Activated CD8-positive, alpha-beta T cell treated with anti-CD3 and anti-CD28 coated beads for 36 hours (primary cell): ENCODE results near the gene MRM2. TPM values are rescaled to one million over a fixed set of nuclear protein-coding genes. Genes with fewer than 3 reads are reported as not detected.

ENCODE experiments used
- ATAC-seq: fragments of 200-7000 bp; cut with Tn5 transposase; one replicate; pipeline ENCODE4 v1.10.0; 2021; ENCODE audit warnings: mild to moderate bottlenecking, moderate library complexity
- CTCF ChIA-PET: fragments of 350-600 bp; sonication (Branson Sonifier 250); formaldehyde crosslinking; loops from one replicate; lab custom pipeline; 2021; ENCODE audit warnings: antibody characterized with exemption; lab: Charles Lee
- POLR2A ChIA-PET: fragments of 350-600 bp; sonication (Branson Sonifier 250); formaldehyde crosslinking; loops from one replicate; lab custom pipeline; 2021; ENCODE audit warnings: antibody characterized with exemption; lab: Charles Lee
- DNase-seq: peaks from one replicate; pipeline ENCODE4 v3.0.0-alpha.2; 2020
- H3K27ac Mint-ChIP-seq: one replicate; pipeline ENCODE4 v1.8.0; 2021; ENCODE audit warnings: mild to moderate bottlenecking, mixed read lengths
- H3K27me3 Mint-ChIP-seq: one replicate; pipeline ENCODE4 v1.8.0; 2021; ENCODE audit warnings: mixed read lengths
- H3K36me3 Mint-ChIP-seq: one replicate; pipeline ENCODE4 v1.8.0; 2021; ENCODE audit warnings: low read depth, mixed read lengths
- H3K4me1 Mint-ChIP-seq: one replicate; pipeline ENCODE4 v1.8.0; 2021; ENCODE audit warnings: low read depth, mixed read lengths
- H3K4me3 Mint-ChIP-seq: one replicate; pipeline ENCODE4 v1.8.0; 2021; ENCODE audit warnings: mild to moderate bottlenecking, moderate library complexity, mixed read lengths
- H3K9me3 Mint-ChIP-seq: one replicate; pipeline ENCODE4 v1.8.0; 2021; ENCODE audit warnings: mixed read lengths
- intact Hi-C: fragments of 100-400 bp; cut with micrococcal nuclease; formaldehyde crosslinking; loops from one replicate; pipeline ENCODE4 v1.10.0; 2022
- total RNA-seq, 2 experiments: library from RNA; stranded (reverse); gene quantifications; one replicate each; pipeline ENCODE4 v1.2.3, GENCODE V29; 2021
- TF ChIP-seq, protein P1 (sequence below): fragments of 200-600 bp; IDR thresholded peaks from one replicate; pipeline ENCODE4 v1.8.0; 2022; ENCODE audit warnings: antibody characterized with exemption, mild to moderate bottlenecking

Gene MRM2
- total RNA-seq: 10 to 100 TPM; 30.3 to 31.9 TPM

DNA sequence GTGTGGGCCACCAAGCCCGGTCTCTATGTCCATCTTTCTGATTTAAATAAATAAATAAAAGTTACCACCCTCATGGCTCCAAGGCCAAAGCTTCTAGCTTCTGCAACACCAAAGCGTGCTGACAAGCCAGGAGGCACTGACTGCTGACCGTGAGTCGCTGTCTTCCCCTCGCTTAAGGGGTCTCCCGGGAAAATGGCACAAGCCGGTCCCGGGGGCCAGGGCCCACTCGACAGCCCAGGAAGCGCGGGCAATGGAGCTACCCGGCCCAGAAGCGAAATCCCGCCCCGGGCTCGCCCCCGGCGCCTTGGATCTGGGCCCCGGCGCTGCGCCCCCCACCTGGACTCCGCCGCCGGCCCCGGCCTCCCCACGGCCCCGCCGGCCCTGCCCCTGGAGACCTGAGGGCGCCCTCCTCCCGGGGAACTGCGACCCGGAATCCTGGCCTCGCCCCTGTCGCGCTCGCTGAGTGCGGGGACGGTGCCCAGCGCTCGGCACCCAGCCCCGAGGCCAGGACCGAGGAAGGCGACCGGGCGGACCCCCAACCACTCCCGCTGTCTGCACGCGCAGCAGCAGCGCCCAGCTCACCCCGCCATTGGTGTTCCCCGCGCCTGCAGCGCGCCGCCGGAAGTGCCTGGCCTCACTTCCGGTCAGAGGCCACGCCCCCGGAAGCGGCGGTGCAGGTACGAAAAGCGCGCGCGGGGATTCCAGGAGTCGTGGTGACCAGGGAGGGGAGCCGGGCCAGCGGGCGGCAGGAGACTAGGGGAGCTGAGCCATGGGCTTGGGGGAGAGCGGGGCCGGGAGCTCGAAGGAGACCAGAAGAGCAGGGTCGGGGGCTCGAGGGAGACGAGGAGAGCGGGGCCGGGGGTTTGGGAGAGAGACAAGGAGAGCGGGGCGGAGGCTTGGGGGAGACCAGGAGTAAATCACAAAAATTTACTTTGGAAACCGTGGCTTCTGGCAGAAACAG lies at the start of gene MRM2, which contains the start of gene NUDT1:
Gene MRM2, minus strand, starts transcription at position 626 of the 961 bp plus-strand sequence. Its CDS starts 36 bp downstream, at position 590.
Gene NUDT1, plus strand, starts transcription at position 647 of the 961 bp plus-strand sequence. CDS start 2,349 bp downstream, outside the sequence.
- intact Hi-C loops: loop anchor here (2.0 kb wide), 1 partner anchor 107 kb away; no protein-coding TSS in a partner anchor
- no peaks in the 10 kb centered on the region for H3K9me3 Mint-ChIP-seq
- H3K4me3 Mint-ChIP-seq: peak within 1 kb of the TSS; percentile 92
- TF ChIP-seq, protein P1, sequence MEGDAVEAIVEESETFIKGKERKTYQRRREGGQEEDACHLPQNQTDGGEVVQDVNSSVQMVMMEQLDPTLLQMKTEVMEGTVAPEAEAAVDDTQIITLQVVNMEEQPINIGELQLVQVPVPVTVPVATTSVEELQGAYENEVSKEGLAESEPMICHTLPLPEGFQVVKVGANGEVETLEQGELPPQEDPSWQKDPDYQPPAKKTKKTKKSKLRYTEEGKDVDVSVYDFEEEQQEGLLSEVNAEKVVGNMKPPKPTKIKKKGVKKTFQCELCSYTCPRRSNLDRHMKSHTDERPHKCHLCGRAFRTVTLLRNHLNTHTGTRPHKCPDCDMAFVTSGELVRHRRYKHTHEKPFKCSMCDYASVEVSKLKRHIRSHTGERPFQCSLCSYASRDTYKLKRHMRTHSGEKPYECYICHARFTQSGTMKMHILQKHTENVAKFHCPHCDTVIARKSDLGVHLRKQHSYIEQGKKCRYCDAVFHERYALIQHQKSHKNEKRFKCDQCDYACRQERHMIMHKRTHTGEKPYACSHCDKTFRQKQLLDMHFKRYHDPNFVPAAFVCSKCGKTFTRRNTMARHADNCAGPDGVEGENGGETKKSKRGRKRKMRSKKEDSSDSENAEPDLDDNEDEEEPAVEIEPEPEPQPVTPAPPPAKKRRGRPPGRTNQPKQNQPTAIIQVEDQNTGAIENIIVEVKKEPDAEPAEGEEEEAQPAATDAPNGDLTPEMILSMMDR: no peak
- POLR2A ChIA-PET: interaction anchor here (1.0 to 3.4 kb wide), 5 partner anchors 10 to 112 kb away, joined by 3 to 30 read pairs (median 5); partner anchors contain the start of genes EIF3B and MAD1L1
- ATAC-seq (peak; percentile 86), DNase-seq (peak; percentile 79)
- H3K27ac Mint-ChIP-seq: peak within 1 kb of the TSS; percentile 93
- no peaks in the 10 kb centered on the region for H3K27me3 Mint-ChIP-seq
- H3K4me1 Mint-ChIP-seq: peaks cover 21% of the 10 kb centered on the region
- CTCF ChIA-PET: interaction anchor here (0.6 to 2.8 kb wide), 4 partner anchors 10 to 663 kb away, joined by 3 to 7 read pairs (median 4); no protein-coding TSS in a partner anchor
- peaks cover 32% of the 10 kb centered on the region for H3K36me3 Mint-ChIP-seq

DNA sequence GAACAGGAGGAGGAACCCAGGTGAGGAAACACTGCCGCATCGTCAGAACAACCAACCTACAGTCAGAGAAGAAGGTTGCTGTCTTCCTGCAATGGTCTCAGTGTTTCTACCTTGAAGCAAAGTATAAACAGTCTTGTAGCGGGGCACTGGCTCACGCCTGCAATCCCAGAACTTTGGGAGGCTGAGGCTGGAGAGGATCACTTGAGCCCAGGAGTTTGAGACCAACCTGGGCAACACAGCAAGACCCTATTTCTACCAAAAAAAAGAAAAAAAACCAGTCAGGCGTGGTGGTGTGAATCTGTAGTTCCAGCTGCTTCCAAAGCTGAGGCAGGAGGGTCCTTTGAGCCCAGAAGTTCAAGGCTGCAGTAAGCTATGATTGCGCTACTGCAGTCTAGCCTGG lies 48.9 kb upstream of the MRM2 start:
- no peaks in the 10 kb centered on the region for H3K36me3 Mint-ChIP-seq
- DNase-seq: no peak
- no peak overlapping the region for H3K4me3 Mint-ChIP-seq
- no peaks in the 10 kb centered on the region for H3K9me3 Mint-ChIP-seq
- H3K27me3 Mint-ChIP-seq: no peaks in the 10 kb centered on the region
- no peak overlapping the region for H3K27ac Mint-ChIP-seq
- intact Hi-C loops: no loop called here
- H3K4me1 Mint-ChIP-seq: no peaks in the 10 kb centered on the region
- ATAC-seq: no peak
- ChIA-PET CTCF (no interaction called here), POLR2A (no interaction called here)
- TF ChIP-seq, protein P1: no peak

DNA sequence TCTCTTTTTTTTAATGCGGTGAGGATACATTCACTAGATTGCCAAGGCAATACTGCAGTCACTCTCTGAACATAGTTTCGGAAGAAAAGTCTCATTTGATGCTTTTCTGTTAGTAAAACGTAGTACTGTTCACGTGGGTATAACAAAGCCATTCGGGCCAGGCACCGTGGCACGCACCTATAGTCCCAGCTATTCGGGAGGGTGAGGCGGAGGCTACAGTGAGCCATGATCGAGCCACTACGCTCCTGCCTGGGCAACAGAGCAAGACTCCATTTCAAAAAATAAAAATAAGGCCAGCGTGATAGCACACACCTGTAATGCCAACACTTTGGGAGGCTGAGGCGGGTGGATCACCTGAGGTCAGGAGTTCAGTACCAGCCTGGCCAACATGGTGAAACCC lies 47.6 kb upstream of the MRM2 start:
- intact Hi-C loops: no loop called here
- CTCF ChIA-PET: no interaction called here

DNA sequence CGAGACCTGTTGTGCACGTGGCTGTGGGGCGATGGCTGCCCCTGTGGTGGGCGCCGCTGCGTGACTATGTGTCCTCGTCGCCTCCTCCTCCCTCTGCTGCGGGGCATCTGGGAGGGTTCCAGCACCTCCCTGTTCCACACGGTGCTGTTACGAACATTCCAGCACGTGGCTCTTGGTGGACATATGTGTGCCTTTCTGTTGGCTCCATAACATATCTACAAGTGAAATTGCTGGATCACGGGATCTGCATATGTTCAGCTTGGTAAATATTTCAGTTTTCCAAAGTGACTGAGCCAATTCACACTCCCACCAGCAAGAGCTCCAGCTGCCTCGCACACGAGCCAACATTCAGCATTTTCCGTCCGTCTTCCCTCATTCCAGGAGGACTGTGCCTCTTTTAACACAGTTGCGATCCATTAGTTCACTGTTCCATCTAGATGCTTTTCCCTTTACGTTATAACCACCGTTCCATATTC lies 47.1 kb upstream of the MRM2 start:
- H3K4me3 Mint-ChIP-seq: no peak overlapping the region
- TF ChIP-seq, protein P1: no peak
- intact Hi-C loops: no loop called here
- no peak for ATAC-seq
- ChIA-PET CTCF (no interaction called here), POLR2A (no interaction called here)
- H3K36me3 Mint-ChIP-seq: no peaks in the 10 kb centered on the region
- H3K4me1 Mint-ChIP-seq: no peaks in the 10 kb centered on the region
- H3K9me3 Mint-ChIP-seq: no peaks in the 10 kb centered on the region
- no peaks in the 10 kb centered on the region for H3K27me3 Mint-ChIP-seq
- no peak for DNase-seq
- H3K27ac Mint-ChIP-seq: no peak overlapping the region

More for the DNA sequence above, 47.6 kb upstream of the MRM2 start:
- DNase-seq (no peak), ATAC-seq (no peak)
- Mint-ChIP-seq H3K36me3 (no peaks in the 10 kb centered on the region), H3K4me1 (no peaks in the 10 kb centered on the region), H3K27ac (no peak overlapping the region), H3K4me3 (no peak overlapping the region), H3K27me3 (no peaks in the 10 kb centered on the region), H3K9me3 (no peaks in the 10 kb centered on the region)
- TF ChIP-seq, protein P1: no peak
- POLR2A ChIA-PET: no interaction called here

DNA sequence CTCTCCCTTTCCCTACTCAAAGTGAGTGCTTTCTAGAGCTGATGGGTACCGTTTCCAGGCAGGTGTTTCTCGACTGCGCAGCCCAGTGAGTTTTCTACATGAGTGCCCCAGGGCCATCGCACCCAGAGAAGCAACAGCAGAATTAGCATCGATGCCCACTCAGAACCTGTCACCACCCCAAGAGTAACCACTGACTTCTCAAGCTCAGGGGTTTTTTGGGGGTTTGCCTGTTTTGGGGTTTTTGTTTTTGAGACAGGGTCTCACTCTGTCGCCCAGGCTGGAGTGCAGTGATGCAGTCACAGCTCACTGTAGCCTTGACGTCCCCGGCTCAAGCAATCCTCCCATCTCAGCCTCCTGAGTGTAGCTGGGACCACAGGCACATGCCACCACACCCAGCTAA lies 46.5 kb upstream of the MRM2 start:
- POLR2A ChIA-PET: no interaction called here
- no peaks in the 10 kb centered on the region for H3K36me3 Mint-ChIP-seq

More for the DNA sequence above, 46.5 kb upstream of the MRM2 start:
- Mint-ChIP-seq H3K27me3 (no peaks in the 10 kb centered on the region), H3K4me3 (no peak overlapping the region), H3K27ac (no peak overlapping the region), H3K9me3 (no peaks in the 10 kb centered on the region), H3K4me1 (no peaks in the 10 kb centered on the region)
- CTCF ChIA-PET: no interaction called here
- intact Hi-C loops: no loop called here
- DNase-seq (no peak), ATAC-seq (no peak)
- TF ChIP-seq, protein P1: no peak
